NCI-H1105 treated with DMSO at 0.1 percent for 48 hours (cell line): ENCODE data around the gene EPSTI1.
A peak's percentile ranks its signal among the peaks of the same experiment; 100 is the strongest.

Experiments used
- DNase-seq: peaks from one replicate; lab custom pipeline; 2025; lab: John Stamatoyannopoulos, UW

The EPSTI1 gene

DNA sequence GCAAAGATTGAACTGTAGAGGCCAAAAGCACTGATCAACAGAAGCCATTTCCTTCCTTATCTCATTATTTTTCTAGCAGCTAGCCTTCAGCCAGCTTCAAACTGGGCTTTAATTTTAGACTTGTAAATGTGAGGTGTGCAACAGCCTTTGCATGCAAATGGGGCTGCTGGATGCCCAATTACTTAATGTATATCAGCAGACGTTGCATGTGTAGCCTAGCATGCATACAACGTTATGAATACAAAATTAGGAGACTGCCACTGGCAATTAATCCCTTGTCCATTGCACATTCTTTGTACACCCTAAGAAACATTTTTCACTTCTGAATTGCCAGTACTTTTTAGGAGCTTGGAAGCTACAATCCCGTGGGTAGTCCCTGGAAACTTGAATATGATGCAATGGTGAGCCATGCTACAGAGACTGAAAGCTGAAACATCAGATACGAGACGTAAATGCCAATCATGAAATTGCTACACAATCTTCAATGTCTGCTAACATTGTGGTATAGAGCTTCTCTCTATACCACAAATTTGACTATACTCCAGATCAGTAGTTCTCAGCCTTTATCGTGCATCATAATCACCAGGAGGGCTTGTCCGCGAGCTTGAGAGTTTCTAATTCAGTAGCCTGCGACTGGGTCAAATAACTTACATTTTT, 20.2 kb downstream of the EPSTI1 start:
- no peak for DNase-seq

DNA sequence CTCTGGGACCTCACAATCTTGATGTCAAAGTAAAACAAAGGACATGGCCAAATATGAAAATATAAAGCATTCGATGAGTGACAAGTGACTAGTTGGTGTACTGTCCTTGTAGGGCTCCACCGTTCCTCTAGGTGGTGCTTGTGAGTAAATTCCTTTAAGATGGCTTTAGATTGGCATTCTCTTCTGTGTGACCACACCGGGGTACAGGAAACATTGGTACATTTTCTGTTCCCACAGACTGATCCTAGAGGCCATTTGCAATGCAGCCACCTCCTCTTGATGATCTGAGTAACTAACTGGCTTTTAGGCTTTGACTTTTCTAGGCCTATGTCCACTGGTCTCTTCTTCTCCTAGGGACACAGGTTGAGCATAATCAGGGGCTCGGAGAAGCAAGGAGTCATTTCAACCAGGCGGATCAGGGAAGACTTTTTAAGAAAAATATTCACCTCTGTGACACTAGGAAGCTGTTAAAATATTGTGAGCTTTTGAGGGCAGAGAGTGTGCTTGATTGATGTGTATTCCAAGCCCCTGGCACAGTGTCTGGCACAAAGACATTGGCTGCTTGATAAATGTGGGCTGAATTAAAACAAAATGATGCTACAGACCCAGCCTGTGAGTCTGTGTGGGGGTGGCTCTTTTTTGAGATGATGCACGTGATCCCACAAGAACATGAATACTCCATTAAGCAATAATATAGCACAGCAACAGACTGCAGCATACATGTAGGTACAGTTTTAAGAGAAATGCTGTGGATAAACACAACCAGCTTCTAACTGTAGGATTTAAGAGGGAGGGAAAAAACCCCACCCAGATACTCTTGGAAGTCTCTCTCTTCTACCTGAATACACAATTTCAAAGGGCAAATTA, 21.0 kb downstream of the EPSTI1 start:
- DNase-seq: peak; percentile 14

DNA sequence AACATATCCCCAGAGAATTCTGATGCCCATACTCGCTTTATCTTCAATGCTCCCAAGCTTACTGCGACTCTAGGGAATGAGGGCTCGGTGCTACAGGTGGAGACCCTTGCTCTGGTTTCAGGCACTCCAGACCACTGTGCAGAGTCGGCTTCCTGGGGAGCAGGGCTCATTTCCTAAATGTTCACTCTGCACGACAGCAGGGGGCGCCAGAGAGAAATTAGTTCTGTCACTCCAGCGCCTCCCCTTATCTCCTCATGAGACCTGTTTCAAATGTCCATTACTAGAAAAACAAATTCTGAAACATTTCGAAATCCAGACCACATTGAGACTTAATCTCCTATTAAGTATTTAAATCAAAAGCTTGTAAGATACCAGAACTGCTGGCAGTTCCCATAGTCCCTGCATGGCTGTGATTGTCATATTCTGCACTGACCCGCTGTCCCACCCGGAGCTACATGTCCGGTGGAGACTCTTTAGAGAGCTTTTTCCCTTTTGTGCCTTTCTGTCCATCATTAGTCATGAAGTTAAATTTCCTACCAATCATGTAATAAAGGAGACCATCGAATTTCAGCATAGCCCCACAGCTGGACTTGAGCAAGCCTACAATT, 22.4 kb downstream of the EPSTI1 start:
- DNase-seq: peak; percentile 35

DNA sequence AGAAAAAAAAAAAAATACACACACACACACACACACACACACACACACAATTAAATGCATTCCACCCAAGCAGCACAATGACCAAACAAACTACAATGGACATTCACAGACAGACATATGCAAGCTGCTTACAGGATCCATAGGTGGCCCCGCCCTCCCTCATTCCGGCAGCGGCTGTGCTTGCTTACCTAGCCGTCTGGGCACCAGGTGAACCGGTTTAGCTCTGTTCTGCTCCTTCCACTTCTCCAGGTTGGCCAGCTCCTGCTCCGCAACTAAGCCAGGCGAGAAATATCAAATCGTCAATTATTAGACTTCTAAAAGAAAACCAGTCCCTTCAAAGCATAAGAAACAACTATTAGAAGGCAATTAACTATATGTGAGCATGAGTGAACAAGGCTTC, 23.1 kb downstream of the EPSTI1 start:
- DNase-seq: peak; percentile 19

DNA sequence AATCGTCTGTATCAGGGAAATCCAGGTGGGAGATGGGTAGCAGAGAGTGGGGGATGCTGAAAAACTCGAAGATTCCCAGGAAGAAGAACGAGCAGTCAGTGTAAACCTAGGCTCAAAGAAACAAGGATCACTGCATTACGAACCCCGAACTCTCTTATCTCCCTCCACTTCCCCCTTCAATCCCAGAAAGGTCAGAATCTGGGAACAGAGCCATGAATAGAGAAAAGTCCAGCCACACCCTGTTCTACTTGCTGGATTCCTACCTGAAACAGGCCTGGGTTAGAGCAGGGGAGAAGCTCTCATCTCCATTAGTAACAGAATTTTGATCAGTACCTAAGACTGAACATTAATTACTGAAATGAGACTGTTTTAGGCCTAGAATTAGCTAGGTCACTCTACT, 24.4 kb downstream of the EPSTI1 start:
- DNase-seq: no peak

DNA sequence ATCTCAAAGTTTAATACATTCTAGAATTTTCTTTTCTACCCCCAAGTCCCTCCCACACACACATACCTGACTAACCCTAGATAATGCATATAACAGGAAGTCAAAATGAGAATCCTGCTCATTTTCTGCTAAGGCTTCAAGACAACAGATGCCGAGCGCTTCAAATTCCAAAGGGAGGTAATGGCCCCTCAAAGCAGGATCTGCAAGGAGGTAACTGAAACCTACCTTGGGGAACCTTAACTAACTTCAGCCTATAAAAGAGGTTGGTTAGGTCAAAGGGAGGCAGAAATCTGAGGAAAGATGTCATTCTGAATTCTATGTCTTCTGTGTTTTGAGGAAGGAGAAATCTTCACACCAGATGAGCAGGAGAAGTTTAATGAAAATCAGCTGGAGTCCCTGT, 26.8 kb downstream of the EPSTI1 start:
- no peak for DNase-seq

DNA sequence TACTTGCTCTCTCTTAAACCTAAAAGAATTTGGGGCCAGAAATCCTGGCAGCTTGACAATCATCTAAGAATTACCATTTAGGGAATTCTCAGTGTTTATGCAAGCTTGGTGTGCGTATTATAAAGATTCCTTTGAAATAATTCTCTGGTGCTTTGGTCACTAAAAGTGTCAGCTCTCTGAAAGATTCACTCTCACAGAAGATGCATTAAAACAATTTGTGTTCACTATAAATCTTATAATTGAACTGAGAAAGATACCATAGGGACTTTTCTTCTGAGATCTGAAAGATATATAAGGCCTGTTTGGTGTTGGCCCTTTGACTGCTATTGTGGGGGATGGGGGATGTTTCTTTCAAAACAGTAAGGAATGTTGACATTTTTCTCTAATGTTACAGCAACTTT, 27.3 kb downstream of the EPSTI1 start:
- DNase-seq: no peak

DNA sequence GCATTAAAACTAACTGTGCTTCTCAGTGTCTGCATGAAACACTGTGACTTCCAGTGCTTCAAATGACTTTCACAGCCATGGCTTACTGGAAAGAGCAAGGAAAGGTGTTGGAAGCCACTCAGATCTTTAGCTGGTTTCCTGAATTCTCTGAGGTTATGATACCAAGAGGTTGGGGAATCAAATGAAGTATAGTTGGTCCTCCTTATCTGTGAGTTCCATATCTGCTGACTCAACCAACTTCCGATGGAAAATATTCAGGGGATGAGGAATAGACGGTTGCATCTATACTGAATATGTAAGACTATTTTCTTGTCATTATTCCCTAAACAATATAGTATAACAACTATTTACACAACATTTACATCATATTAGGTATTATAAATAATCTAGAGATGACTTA, 32.4 kb downstream of the EPSTI1 start:
- DNase-seq: no peak

DNA sequence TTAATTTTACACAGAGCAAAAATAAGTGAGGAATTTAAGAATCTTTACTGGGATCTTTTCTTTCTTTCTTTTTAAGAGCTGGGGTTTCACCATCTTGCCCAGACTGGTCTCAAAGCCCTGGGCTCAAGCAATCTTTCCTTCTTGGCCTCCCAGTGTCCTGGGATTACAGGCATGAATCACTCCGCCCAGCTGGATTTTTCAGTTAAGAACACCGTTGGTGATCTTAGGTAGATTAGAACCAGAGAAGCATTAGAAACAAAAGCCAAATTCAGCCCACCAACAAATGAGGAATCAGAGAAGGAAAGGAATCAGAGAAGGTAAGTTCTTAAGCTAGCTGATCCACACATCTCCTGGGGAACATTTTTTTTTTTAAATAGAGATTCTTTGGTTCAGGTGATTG, 34.2 kb downstream of the EPSTI1 start:
- no peak for DNase-seq

DNA sequence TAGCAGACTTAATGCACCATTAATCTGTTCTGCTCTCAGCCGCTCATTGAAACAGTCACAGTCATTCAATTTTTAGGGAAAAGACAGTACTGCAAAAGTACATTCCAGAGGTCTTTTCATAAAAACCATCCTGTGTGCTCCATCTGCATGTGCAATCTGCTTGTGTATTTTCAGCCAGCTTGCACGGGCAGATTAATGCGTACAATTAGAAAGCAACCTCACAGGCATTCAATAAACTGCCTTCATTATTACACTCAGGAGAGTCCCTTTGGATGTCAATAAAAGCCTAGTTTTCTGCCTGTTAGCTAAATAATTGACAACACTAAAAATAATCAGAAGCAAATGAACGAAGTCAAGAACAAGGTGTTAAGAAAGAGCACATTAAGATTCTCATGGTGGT, 41.9 kb downstream of the EPSTI1 start:
- no peak for DNase-seq

DNA sequence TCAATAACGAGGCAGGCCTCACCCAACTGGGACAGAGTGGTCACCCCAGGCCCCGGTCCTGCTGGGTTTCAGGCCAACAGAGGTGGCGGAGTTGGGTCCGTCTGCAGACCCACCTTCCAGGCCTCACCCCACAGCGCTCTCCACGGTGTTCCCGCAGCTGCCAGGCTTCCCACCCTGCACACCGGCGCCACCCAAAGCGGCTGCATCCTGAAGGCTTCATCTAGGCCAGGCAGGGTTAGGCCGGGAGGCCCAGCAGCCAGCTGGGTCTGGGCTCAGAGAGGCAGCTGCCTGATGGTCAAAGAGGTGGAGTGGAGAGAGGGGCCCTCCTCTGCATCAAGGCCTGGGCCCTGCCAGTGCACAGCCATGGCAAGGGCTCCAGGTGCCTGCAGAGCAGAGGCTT, 44.1 kb downstream of the EPSTI1 start:
- DNase-seq: no peak

DNA sequence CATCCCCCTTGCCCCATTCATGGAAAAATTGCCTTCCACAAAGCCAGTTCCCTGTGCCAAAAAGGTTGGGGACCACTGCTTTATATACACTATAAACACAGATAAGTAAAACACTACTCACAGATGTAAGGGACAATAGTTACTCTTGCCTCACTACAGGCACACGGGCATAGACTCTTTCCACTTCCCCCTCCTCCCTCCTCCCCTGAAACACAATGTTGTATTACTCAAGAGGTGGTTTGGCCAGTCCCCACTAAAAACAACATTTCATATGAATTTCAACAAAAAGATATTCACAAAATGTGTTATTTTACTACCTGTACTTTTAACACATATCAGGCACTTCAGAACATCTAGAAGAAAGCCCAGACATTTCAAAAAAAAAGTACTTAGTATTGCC, 45.1 kb downstream of the EPSTI1 start:
- no peak for DNase-seq

DNA sequence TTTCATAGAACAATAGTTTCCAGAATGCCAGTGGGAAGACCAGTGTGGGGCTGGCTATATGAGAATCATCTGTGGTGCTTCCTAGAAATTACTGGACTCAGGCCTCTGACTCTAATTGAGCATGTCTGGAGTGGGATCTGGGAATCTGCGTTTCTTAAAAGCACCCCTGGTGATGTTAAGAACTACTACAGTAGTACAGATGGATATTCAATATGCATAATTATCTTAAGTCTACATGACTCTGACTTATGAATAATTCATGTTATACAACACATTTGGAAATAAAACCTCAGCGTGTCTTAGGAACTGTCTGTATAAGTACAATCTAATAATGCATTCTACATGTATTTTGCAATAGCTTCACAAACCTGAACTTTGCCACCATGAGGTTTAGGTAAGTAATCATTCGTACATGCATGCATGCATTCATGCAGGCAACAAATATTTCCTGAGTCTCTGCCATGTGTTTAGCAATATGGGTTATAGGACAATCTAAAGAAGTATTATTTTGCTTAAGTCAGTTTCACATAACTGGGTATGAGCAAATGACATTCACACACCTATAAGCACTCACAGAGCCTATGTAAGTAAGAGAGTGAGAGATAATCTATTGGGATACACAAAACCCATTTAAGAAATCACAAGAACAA, 62.0 kb downstream of the EPSTI1 start:
- no peak for DNase-seq

DNA sequence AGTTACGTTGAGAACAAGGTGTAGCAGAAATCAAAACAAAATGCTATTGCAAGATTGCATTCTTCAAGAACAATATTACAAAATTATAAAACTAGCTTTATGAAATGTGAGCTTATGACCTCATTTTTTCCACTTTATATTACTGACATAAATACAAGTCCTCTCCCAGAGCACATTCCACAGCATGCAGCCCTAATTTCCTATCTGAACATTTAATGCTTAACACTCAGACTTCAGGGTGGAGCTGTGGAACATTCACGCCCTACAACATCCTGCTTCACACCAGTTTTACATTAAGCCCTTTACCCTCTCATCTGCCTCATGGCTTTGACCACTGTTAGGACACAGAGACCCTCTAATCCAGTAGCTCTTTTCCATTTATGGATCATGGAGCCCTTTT, 65.5 kb downstream of the EPSTI1 start:
- no peak for DNase-seq

DNA sequence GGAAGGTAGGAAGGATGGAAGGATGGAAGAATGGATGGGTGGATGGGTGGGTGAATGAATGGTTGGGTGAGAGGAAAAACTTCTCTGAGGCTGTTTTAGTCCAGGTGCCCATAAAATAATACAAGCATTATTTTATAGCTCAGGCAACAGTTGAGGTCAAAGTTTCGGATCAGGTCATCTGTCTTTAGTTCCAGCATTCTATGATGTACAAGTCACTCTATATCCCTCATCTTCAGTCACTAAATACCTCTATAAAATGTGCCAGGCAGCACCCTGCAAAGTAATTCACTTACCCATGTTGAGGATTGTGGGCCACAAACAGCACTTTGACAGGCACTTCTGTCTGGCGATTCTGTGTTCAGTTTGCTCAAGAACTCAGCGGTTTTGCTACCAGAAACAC, 66.0 kb downstream of the EPSTI1 start:
- DNase-seq: no peak

DNA sequence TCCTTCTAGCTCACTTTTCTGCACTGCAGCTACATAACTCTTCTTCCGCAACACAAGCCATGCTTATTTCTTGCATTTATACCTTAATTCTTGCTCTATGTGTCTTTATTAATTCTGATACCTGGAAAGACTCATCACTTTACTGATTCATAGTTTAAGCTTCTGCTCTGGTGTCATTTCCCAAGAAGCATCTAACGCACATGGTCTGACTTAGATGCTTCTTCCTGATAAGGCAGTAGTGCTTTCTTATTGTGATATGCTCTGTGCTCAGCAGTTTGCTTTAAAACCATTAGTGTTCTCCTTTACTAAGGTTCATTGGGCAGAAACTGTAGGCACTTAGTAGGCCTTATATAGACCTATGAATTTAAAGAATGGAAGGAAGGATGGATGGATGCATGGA, 66.4 kb downstream of the EPSTI1 start:
- no peak for DNase-seq

DNA sequence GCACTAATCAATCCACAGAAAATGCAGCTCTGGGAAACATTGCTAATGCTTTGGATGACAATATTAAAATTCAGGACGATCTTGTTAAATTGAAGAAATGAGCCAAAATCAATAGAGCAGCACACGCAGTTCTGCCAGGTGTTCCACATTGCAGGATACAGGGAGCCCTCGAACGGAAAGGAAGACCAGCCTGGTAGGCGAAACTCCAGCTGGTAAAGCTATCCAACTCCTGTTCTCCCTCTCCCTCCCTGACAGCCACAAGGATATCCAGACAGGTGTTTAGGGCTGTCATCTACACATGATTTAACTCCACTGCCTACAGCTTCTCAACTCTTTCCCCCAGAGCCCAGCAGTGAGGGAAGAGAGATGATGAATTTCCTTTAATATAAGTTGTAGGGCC, 67.7 kb downstream of the EPSTI1 start:
- peak; percentile 69 for DNase-seq

DNA sequence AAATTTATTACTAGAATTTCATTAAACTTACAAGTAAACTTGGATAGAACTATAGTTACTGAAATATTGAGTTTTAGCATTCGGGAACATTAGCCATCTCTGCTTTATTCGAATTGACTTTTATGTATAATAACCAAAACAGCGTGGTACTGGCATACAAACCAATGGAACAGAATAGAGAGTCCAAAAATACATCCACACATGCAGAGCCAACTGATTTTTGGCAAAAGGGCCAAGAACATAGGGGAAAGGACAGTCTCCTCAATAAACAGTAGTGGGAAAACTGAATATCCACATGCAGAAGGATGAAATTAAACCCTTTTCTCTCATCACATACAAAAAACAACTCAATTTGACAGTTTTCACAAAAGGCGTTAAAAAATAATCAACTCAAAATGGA, 84.3 kb downstream of the EPSTI1 start:
- no peak for DNase-seq

DNA sequence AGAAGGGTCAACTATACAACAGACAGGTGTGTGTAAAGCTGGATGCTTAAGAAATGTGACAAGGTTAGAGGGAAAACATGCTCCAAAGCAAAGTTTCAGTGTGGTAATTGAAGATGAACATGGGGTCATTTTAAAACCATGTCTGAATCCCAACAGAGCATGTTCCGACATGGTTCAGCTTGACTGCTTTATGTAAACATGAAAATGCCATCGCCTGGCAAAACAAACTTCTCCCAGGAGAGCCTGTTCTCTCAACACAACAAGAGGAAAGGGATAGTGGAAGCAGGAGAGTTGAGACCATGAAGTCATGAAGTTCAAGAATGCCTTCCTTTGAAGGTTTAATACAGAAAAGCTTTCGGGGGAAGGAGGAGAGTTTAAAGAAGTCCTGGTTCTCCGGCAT, 85.8 kb downstream of the EPSTI1 start:
- DNase-seq: no peak

DNA sequence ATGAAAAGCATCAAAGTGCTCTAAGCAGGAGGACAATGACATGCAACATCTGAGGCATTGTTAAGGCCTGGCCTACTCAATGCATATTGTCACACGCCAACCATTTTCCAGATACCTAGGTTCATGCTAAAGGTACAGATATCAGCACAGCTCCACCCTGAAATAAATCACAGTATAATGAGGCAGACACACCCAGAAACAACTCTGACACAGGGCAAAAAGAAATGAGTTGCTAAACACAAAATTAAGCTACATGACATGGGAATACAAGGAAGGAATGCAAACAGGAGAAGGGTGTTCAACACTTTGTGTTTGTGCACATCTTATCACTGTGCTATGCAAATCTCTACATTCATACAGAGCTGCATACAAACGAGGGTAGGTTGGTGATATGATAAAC, 86.5 kb downstream of the EPSTI1 start:
- DNase-seq: no peak

DNA sequence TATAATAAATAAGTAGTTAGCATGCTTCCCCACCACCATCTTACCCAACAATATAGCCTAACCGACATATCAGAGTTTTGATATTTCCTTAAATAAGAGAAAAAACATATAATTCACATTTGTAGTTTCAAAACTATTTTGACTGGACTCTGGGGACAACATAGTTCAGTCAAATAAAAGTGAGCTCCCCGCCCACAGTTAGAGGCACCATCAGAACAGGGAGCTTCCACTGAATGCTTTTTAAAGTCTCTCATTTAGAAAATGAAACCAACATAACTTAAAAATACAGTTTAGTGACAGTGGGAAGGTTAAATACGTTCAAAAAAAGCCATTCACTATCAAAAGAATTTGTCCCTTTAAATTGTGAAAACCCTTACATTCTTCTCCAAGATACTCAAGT, 92.8 kb downstream of the EPSTI1 start:
- no peak for DNase-seq

DNA sequence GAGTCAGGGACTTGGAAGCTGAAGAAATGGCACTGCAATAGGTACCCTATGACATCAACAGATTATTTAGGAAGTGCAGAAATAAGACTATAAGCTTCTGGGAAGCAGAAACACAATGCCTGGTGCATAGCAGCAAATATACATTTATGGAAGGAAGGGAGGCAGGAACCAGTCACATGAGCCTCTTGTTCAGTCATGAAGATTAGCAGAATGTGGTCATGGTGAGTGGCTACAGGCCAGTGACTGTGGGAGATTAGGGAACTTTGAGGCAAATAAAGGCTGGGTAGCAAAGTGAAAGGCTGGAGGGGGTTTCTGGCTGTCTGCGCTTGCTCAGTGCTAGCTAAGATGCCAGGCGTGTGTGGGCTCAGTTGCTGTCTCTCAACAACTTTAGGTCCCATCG, 96.3 kb downstream of the EPSTI1 start:
- no peak for DNase-seq

DNA sequence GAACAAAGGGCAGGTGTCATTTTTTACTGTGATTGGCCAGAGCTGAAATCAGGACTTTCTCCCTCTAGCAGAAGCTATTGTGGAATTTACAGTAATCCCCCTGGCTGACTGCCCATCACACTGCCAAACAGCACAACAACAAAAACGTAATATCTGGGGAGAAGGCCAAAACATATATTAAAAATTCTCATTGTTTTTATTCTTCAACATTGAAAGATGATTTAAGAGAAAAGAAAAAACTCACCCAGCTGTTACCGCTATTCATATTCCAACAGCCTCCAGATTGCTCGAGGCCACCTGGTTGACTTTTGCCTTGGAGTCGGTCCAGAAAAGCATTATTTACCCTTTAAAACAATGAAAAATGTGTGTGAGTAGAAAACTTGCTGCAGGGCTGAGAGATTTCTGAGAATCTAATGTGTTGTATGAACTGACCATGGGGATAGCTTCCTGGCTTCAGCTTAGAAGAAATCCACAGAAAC, 97.2 kb downstream of the EPSTI1 start:
- DNase-seq: peak; percentile 94
